ENCODE results near the gene SERPINB2. TPM values are rescaled to one million over a fixed set of nuclear protein-coding genes. Genes with fewer than 3 reads are reported as not detected.

The SERPINB2 gene
- total RNA-seq, result 1.4 TPM in 1 of 2 replicates, not detected in the other

GRCh38 chr18:63887424-63887823 lies at the start of gene SERPINB2:
SERPINB2 (plus strand) TSS chr18:63887705; CDS start chr18:63891445, 3,740 bp downstream.

GRCh38 chr18:63907664-63908063 lies 20.2 kb downstream of the SERPINB2 start, which contains the start of gene SERPINB10:
SERPINB10 (plus strand) TSS chr18:63907958; CDS start chr18:63915511, 7,553 bp downstream.

DNA sequence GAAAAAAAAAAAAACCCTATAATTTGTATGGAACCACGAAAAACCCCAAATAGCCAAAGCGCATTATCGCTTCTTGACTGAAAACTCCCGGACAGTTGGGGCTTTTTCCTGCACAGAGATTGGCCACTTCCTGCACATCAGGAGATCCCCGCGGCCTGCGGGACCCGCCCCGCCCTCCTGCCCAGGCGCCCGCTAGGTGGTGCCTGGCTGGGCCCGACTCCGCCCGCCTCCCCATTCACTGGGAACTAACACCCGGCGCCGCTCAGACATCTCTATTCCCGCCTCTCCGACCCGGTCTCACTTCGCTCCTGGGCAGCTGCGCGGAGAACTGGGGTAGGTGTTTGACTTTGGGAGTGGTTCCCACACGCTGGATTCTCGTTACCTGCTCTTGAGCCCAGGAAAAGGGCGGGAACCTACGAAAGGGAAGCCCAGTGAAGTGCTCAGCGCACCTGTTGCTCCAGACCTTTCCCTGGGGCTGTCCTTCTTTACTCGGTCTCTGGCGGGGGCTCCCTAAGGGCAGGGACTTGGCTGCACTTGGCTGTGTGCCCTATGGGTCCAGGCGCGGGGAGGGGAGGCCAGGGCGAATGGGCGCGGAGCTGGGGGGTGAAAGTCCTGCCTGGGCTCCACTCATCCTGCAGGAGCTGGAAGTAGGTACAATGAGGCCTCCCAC lies 61.7 kb downstream of the SERPINB2 start, which contains the start of gene HMSD:
HMSD (plus strand) TSS at position 234 of the 670 bp plus-strand sequence. CDS start 4,155 bp downstream, outside the sequence.

Other genes starting within 250 kb of the SERPINB2 start
- not detected in 2 replicates for gene SERPINB4, start 243.4 kb upstream of the SERPINB2 start, total RNA-seq
- 0.09 TPM in 1 of 2 replicates, not detected in the other for gene SERPINB3, start 225.8 kb upstream of the SERPINB2 start, total RNA-seq
- gene SERPINB11, start 184.7 kb upstream of the SERPINB2 start, total RNA-seq, result not detected in 2 replicates
- gene SERPINB7, start 112.3 kb upstream of the SERPINB2 start, total RNA-seq, result 0.79 TPM in 1 of 2 replicates, not detected in the other
- gene SERPINB10, start 20.3 kb downstream of the SERPINB2 start, total RNA-seq, result not detected in 2 replicates
- not detected in 2 replicates for gene HMSD, start 61.6 kb downstream of the SERPINB2 start, total RNA-seq
- gene SERPINB8, start 82.4 kb downstream of the SERPINB2 start, total RNA-seq, result 5.8 and 8.8 TPM in 2 replicates